GM18519 (cell line): Measurements from ENCODE around the gene STON2.

ENCODE experiments used
- ATAC-seq: cut with Tn5 transposase; IDR thresholded peaks from one replicate; pipeline ENCODE4 v1.9.1; 2021; ENCODE audit warnings: mild to moderate bottlenecking, moderate library complexity; ENCODE audit not compliant: unreplicated experiment, low FRiP score

STON2 gene

GRCh38 chr14:81340201-81340600 lies 59.9 kb downstream of the STON2 start:
- ATAC-seq, result no peak

GRCh38 chr14:81337073-81337472 lies 63.1 kb downstream of the STON2 start:
- no peak for ATAC-seq

GRCh38 chr14:81336009-81336408 lies 64.1 kb downstream of the STON2 start:
- no peak for ATAC-seq

- ATAC-seq, result no peak
Observed at GRCh38 chr14:81332725-81333124, 67.4 kb downstream of the STON2 start.

GRCh38 chr14:81331229-81332021 lies 68.7 kb downstream of the STON2 start:
- no peak for ATAC-seq

GRCh38 chr14:81330619-81331122 lies 69.5 kb downstream of the STON2 start:
- ATAC-seq, result no peak

GRCh38 chr14:81329640-81330381 lies 70.3 kb downstream of the STON2 start:
- no peak for ATAC-seq

- no peak for ATAC-seq
Observed at GRCh38 chr14:81326451-81326850, 73.7 kb downstream of the STON2 start.

- ATAC-seq, result no peak
Observed at GRCh38 chr14:81324011-81324410, 76.1 kb downstream of the STON2 start.

GRCh38 chr14:81323093-81323492 lies 77.0 kb downstream of the STON2 start:
- no peak for ATAC-seq

- ATAC-seq, result no peak
Observed at GRCh38 chr14:81319946-81320345, 80.2 kb downstream of the STON2 start.

- ATAC-seq, result no peak
Observed at GRCh38 chr14:81319314-81319713, 80.8 kb downstream of the STON2 start.

- ATAC-seq, result no peak
Observed at GRCh38 chr14:81315341-81315740, 84.8 kb downstream of the STON2 start.

GRCh38 chr14:81314443-81315175 lies 85.5 kb downstream of the STON2 start:
- ATAC-seq, result no peak

- no peak for ATAC-seq
Observed at GRCh38 chr14:81313775-81314429, 86.2 kb downstream of the STON2 start.

- ATAC-seq, result no peak
Observed at GRCh38 chr14:81313200-81313599, 86.9 kb downstream of the STON2 start.

- no peak for ATAC-seq
Observed at GRCh38 chr14:81312289-81312876, 87.7 kb downstream of the STON2 start.

GRCh38 chr14:81311778-81312177 lies 88.3 kb downstream of the STON2 start:
- no peak for ATAC-seq

- no peak for ATAC-seq
Observed at GRCh38 chr14:81311141-81311540, 89.0 kb downstream of the STON2 start.

- ATAC-seq, result no peak
Observed at GRCh38 chr14:81310606-81311005, 89.5 kb downstream of the STON2 start.
